ENCODE data around the gene HK1. TPM values are rescaled to one million over a fixed set of nuclear protein-coding genes. Genes with fewer than 3 reads are reported as not detected.

HK1 gene
- total RNA-seq, 2 donors from 2014 or later: 38.0 to 78.8 TPM

DNA sequence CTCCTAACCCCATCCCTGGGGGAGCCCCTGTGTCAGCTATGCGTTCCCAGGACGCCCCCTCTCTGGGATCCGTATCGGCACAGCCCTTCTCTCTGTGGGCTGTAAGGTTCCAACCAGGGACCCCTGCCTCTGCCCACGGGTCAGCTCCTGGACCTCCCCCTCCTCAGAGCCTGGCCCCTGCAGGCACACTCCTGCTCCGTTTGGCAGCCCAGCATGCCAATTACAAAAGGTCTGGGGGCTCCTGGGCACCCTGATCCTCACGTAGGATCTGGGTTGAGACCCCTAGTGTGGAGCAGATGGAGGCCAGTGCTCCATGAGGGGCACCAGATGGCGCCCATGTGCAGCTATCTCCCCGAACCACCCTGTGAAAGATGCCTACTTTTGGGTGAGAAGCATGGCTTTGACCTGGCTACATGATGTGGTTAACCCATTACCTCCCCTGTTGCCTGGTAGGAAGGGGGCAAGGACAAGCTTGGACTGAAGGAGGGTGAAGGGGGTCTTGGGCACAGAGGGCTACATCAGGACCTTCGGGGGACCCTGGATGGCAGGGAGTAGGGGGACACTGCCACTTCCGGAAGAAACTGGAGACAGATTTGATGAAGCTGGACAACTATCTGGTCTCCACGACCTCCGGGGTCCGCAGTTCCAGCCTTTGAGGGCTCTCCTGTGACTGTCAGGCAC is 129.5 kb downstream of the HK1 start:
- TF ChIP-seq, protein P1, sequence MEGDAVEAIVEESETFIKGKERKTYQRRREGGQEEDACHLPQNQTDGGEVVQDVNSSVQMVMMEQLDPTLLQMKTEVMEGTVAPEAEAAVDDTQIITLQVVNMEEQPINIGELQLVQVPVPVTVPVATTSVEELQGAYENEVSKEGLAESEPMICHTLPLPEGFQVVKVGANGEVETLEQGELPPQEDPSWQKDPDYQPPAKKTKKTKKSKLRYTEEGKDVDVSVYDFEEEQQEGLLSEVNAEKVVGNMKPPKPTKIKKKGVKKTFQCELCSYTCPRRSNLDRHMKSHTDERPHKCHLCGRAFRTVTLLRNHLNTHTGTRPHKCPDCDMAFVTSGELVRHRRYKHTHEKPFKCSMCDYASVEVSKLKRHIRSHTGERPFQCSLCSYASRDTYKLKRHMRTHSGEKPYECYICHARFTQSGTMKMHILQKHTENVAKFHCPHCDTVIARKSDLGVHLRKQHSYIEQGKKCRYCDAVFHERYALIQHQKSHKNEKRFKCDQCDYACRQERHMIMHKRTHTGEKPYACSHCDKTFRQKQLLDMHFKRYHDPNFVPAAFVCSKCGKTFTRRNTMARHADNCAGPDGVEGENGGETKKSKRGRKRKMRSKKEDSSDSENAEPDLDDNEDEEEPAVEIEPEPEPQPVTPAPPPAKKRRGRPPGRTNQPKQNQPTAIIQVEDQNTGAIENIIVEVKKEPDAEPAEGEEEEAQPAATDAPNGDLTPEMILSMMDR (conservative IDR thresholded peaks at IDR 0.05): peak; percentile 66
- Histone ChIP-seq H3K4me1 (ENCODE audit: control insufficient read depth, insufficient read depth, low read length) (no peaks in the 10 kb centered on the region), H3K4me3 (ENCODE audit: low read length) (no peak overlapping the region), H3K27ac (ENCODE audit: low read depth, low read length) (no peak overlapping the region), H3K9ac (ENCODE audit: extremely low read depth, low read length, poor library complexity, severe bottlenecking) (no peak overlapping the region), H3K36me3 (ENCODE audit: control insufficient read depth, insufficient read depth, low read length) (no peaks in the 10 kb centered on the region), H3K27me3 (ENCODE audit: control insufficient read depth, insufficient read depth, low read length, poor library complexity, severe bottlenecking) (no peaks in the 10 kb centered on the region), H3K9me3 (ENCODE audit: control insufficient read depth, low read length) (no peaks in the 10 kb centered on the region)
- no peak overlapping the region for H3K4me3 Mint-ChIP-seq
- no peaks in the 10 kb centered on the region for H3K9me3 Mint-ChIP-seq
- peaks cover under 1% of the 10 kb centered on the region for H3K36me3 Mint-ChIP-seq (ENCODE audit: low read depth)
- 81 to 82% methylated on average over 9 to 14 of the region's 14 CpGs for WGBS, 2 experiments (ENCODE audit: insufficient coverage in 1 of 2, insufficient read length in 1 of 2)
- DNase-seq: peak; percentile 80
- H3K27me3 Mint-ChIP-seq (ENCODE audit: insufficient read depth): peaks cover 4% of the 10 kb centered on the region
- no peak overlapping the region for H3K27ac Mint-ChIP-seq
- peaks cover 10% of the 10 kb centered on the region for H3K4me1 Mint-ChIP-seq

DNA sequence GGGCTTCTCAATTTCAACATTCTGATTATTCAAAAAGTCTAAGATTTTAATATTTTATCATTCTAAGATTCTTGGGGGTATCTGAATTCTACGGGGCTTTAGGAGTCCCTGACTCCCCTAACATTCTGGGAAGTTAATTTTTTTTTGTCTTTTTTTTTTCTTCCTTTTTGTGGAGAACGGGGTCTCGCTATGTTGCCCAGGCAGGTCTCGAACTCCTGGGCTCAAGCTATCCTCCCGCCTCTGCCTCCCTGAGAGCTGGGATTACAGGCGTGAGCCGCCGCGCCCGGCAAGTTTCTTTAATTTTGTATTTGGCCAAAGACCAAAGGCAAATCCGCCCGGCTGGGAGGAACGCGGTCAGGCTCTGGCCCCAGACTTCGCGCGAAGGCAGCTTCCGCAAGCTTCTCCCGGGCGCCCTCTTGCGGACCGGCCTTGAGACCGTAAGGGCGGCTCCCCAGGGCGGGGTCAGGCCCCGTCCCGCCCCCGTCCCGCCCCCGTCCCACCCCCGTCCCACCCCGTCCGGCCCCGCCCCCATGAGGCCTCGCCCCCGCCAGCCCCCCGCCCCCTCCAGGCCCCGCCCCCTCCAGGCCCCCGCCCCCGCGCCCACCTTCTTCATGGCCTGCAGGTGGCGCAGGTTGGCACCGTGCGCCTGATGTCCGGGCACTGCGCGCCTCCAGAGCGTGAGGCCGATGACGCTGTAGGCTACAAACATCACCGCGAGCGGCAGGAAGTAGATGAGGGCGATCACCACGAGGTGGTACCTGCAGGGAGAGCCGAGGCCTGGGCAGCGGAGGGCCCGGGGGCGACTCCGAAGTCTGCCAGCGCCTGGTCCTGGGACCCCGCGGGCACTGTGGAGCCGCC is 130.3 kb downstream of the HK1 start:
- TF ChIP-seq, protein P1 (conservative IDR thresholded peaks at IDR 0.05): peak; percentile 89
- H3K27ac Mint-ChIP-seq: no peak overlapping the region
- peak; percentile 98 for DNase-seq
- H3K4me3 Mint-ChIP-seq: no peak overlapping the region
- Histone ChIP-seq H3K4me3 (ENCODE audit: low read length) (peak overlapping the region; percentile 56), H3K9ac (ENCODE audit: extremely low read depth, low read length, poor library complexity, severe bottlenecking) (no peak overlapping the region), H3K36me3 (ENCODE audit: control insufficient read depth, insufficient read depth, low read length) (no peaks in the 10 kb centered on the region), H3K27ac (ENCODE audit: low read depth, low read length) (no peak overlapping the region), H3K9me3 (ENCODE audit: control insufficient read depth, low read length) (no peaks in the 10 kb centered on the region), H3K27me3 (ENCODE audit: control insufficient read depth, insufficient read depth, low read length, poor library complexity, severe bottlenecking) (no peaks in the 10 kb centered on the region), H3K4me1 (ENCODE audit: control insufficient read depth, insufficient read depth, low read length) (no peaks in the 10 kb centered on the region)
- H3K27me3 Mint-ChIP-seq (ENCODE audit: insufficient read depth): peaks cover 4% of the 10 kb centered on the region
- H3K36me3 Mint-ChIP-seq (ENCODE audit: low read depth): no peaks in the 10 kb centered on the region
- H3K9me3 Mint-ChIP-seq: no peaks in the 10 kb centered on the region
- peaks cover 10% of the 10 kb centered on the region for H3K4me1 Mint-ChIP-seq
- WGBS, 2 experiments (ENCODE audit: insufficient coverage in 1 of 2, insufficient read length in 1 of 2): 9% methylated on average over 11 to 51 of the region's 64 CpGs

DNA sequence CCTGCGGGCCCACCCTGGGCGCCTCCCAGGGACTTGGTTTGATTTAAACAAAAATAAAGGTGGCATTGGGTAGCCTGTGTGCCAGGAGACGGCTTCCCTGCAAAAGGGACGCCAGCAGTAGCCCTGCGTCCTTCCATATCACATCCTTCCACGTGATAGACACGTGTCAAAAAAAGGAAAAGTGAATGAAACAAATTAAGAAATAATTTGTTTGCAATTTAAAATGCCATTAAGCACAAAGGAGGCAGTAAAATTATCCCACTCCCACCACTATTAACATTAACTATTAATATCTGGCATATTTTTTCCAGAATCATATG is 130.8 kb downstream of the HK1 start:
- no peaks in the 10 kb centered on the region for H3K4me1 ChIP-seq (ENCODE audit: control insufficient read depth, insufficient read depth, low read length)
- no peak overlapping the region for H3K27ac ChIP-seq (ENCODE audit: low read depth, low read length)
- 63% methylated on average over 7 of the region's 7 CpGs; no CpG with 5 or more reads in 1 of the 2 experiments for WGBS, 2 experiments (ENCODE audit: insufficient coverage in 1 of 2, insufficient read length in 1 of 2)
- Mint-ChIP-seq H3K27me3 (ENCODE audit: insufficient read depth) (peaks cover 4% of the 10 kb centered on the region), H3K36me3 (ENCODE audit: low read depth) (no peaks in the 10 kb centered on the region), H3K9me3 (no peaks in the 10 kb centered on the region), H3K27ac (no peak overlapping the region), H3K4me3 (no peak overlapping the region), H3K4me1 (peaks cover 10% of the 10 kb centered on the region)
- no peaks in the 10 kb centered on the region for H3K9me3 ChIP-seq (ENCODE audit: control insufficient read depth, low read length)
- TF ChIP-seq, protein P1 (conservative IDR thresholded peaks at IDR 0.05): no peak
- DNase-seq: no peak
- no peaks in the 10 kb centered on the region for H3K27me3 ChIP-seq (ENCODE audit: control insufficient read depth, insufficient read depth, low read length, poor library complexity, severe bottlenecking)
- H3K36me3 ChIP-seq (ENCODE audit: control insufficient read depth, insufficient read depth, low read length): no peaks in the 10 kb centered on the region
- H3K9ac ChIP-seq (ENCODE audit: extremely low read depth, low read length, poor library complexity, severe bottlenecking): no peak overlapping the region
- H3K4me3 ChIP-seq (ENCODE audit: low read length): peak overlapping the region; percentile 56
